Esophagus squamous epithelium (tissue), 5 donors: ENCODE data around the gene BLOC1S5. TPM values are rescaled to one million over a fixed set of nuclear protein-coding genes. Genes with fewer than 3 reads are reported as not detected.

Source experiments
- DNase-seq: peaks from one replicate; lab custom pipeline; 2025; lab: John Stamatoyannopoulos, UW
- H3K27ac ChIP-seq, 4 donors: fragments of 200-600 bp; sonication (generic); one replicate each; pipeline ENCODE4 v1.5.1; 2016 to 2019; ENCODE audit warnings: mild to moderate bottlenecking in 1 of 4
- H3K27me3 ChIP-seq, 4 donors: fragments of 200-600 bp; sonication (generic); 1 replicate in 3 of 4; 2 replicates in 1 of 4; pipeline versions ENCODE4 v1.5.1 to v1.6.0; 2017 to 2021; ENCODE audit warnings: antibody characterized with exemption in 1 of 4
- H3K36me3 ChIP-seq, 3 donors: fragments of 200-600 bp; sonication (generic); one replicate each; pipeline ENCODE4 v1.5.1; 2016 to 2019
- H3K4me1 ChIP-seq, 3 donors: fragments of 200-600 bp; sonication (generic); one replicate each; pipeline ENCODE4 v1.5.1; 2017 to 2019
- H3K4me3 ChIP-seq, 4 donors: fragments of 200-600 bp; sonication (generic); 1 replicate in 3 of 4; 2 replicates in 1 of 4; pipeline ENCODE4 v1.5.1; 2016 to 2019; ENCODE audit warnings: mild to moderate bottlenecking in 2 of 4, moderate library complexity in 1 of 4
- H3K9me3 ChIP-seq, 3 donors: fragments of 200-600 bp; sonication (generic); one replicate each; pipeline ENCODE4 v1.5.1; 2016 to 2019
- CTCF ChIP-seq, 6 experiments: fragments of 450-650 bp in 4 of 6; fragments of 200-600 bp in 2 of 6; sonication (generic) in 2 of 6; IDR thresholded peaks; one replicate each; pipeline ENCODE4 v1.5.1; 2016 to 2019; ENCODE audit warnings: antibody characterized with exemption in 6 of 6, mild to moderate bottlenecking in 4 of 6, moderate library complexity in 4 of 6
- POLR2A ChIP-seq, 4 donors: fragments of 450-650 bp; IDR thresholded peaks; one replicate each; pipeline ENCODE4 v1.6.1; 2017; ENCODE audit warnings: antibody characterized with exemption in 4 of 4, mild to moderate bottlenecking in 4 of 4, moderate library complexity in 3 of 4
- WGBS, 2 donors: methylation state at CpG; one replicate each; pipeline ENCODE4 v1.1.5; 2018; 5-methylcytosine and 5-hydroxymethylcytosine counted together
- intact Hi-C: fragments of 100-400 bp; cut with DNase I; formaldehyde crosslinking; loops from one replicate; pipeline ENCODE4 v1.15.0; 2022
- total RNA-seq, 4 donors: library from RNA; depleted of rRNA; stranded (reverse); fragments of >200 nt; gene quantifications; one replicate each; pipeline ENCODE4 v1.1.0, GENCODE V29; 2016
- donor health status: DM: yes; HTN: yes; CAD: no.

The BLOC1S5 gene
- total RNA-seq, 4 donors from 2014 or later, result 4.1 to 12.4 (median 9.0) TPM

- H3K27me3 ChIP-seq, result peaks cover 0 to 6% (median 0%) of the 10 kb centered on the region in 4 donors
- H3K4me3 ChIP-seq, result peak within 1 kb of the TSS; percentile 80 to 99 (median 90)
- H3K4me1 ChIP-seq, result peaks cover 7 to 35% (median 7%) of the 10 kb centered on the region in 3 donors
- peak within 1 kb of the TSS; percentile 76 to 91 (median 77) for H3K27ac ChIP-seq
- 1 to 5% methylated on average over 6 to 21 of the region's 43 CpGs for whole genome bisulfite sequencing, 2 donors
- peak; percentile 82 for DNase-seq
- TF ChIP-seq CTCF (IDR thresholded peaks at IDR 0.05) (peak in 1 of 6 experiments; percentile 7), POLR2A (IDR thresholded peaks at IDR 0.05) (peak in 1 of 4 donors; percentile 51)
- intact Hi-C loops, result no loop called here
- peaks cover 0 to 15% (median 0%) of the 10 kb centered on the region in 3 donors for H3K36me3 ChIP-seq
- H3K9me3 ChIP-seq, result no peaks in the 10 kb centered on the region
Observed at GRCh38 chr6:8102122-8102958, 38.2 kb upstream of the BLOC1S5 start, which contains the start of gene EEF1E1. Gene EEF1E1 (minus strand): TSS chr6:8102548. CDS start chr6:8102521, 27 bp downstream.

- intact Hi-C loops, result no loop called here
- DNase-seq, result no peak
- no peak overlapping the region for H3K4me3 ChIP-seq
- H3K27ac ChIP-seq, result no peak overlapping the region
- H3K27me3 ChIP-seq, result no peaks in the 10 kb centered on the region
- TF ChIP-seq POLR2A (IDR thresholded peaks at IDR 0.05), result no peak
- no peak for TF ChIP-seq CTCF (IDR thresholded peaks at IDR 0.05)
- H3K36me3 ChIP-seq, result peaks cover 0 to 35% (median 12%) of the 10 kb centered on the region in 3 donors
- peaks cover 7 to 35% (median 7%) of the 10 kb centered on the region in 3 donors for H3K4me1 ChIP-seq
- WGBS, 2 donors, result 82 to 87% methylated on average over 8 of the region's 8 CpGs
- H3K9me3 ChIP-seq, result no peaks in the 10 kb centered on the region
Observed at GRCh38 chr6:8100159-8100854, 36.1 kb upstream of the BLOC1S5 start.

- DNase-seq, result no peak
- intact Hi-C loops, result no loop called here
- Histone ChIP-seq H3K4me1 (no peaks in the 10 kb centered on the region), H3K27ac (no peak overlapping the region), H3K27me3 (no peaks in the 10 kb centered on the region), H3K9me3 (no peaks in the 10 kb centered on the region), H3K36me3 (peaks cover 3 to 84% (median 10%) of the 10 kb centered on the region in 3 donors), H3K4me3 (no peak overlapping the region)
- 95 to 97% methylated on average over 3 of the region's 3 CpGs for WGBS, 2 donors
- TF ChIP-seq CTCF (IDR thresholded peaks at IDR 0.05), result no peak
- no peak for TF ChIP-seq POLR2A (IDR thresholded peaks at IDR 0.05)
Observed at GRCh38 chr6:8090650-8091049, 26.5 kb upstream of the BLOC1S5 start.

- no peak for DNase-seq
- Histone ChIP-seq H3K27me3 (no peaks in the 10 kb centered on the region), H3K4me3 (no peak overlapping the region), H3K27ac (no peak overlapping the region), H3K36me3 (peaks cover 3 to 71% (median 6%) of the 10 kb centered on the region in 3 donors), H3K9me3 (no peaks in the 10 kb centered on the region), H3K4me1 (peaks cover 3 to 10% (median 7%) of the 10 kb centered on the region in 3 donors)
- 92% methylated on average over 2 of the region's 2 CpGs for WGBS, 2 donors
- no peak for TF ChIP-seq CTCF (IDR thresholded peaks at IDR 0.05)
- TF ChIP-seq POLR2A (IDR thresholded peaks at IDR 0.05), result no peak
- intact Hi-C loops, result no loop called here
Observed at GRCh38 chr6:8088886-8089285, 24.7 kb upstream of the BLOC1S5 start.
